ENCODE measurements around the gene HSPA5.
"Not testable (repeated sequence)": the region's sequence is repeated elsewhere in the genome, so short reads cannot be mapped to it uniquely, and the experiment has no call there.

Gene HSPA5

DNA sequence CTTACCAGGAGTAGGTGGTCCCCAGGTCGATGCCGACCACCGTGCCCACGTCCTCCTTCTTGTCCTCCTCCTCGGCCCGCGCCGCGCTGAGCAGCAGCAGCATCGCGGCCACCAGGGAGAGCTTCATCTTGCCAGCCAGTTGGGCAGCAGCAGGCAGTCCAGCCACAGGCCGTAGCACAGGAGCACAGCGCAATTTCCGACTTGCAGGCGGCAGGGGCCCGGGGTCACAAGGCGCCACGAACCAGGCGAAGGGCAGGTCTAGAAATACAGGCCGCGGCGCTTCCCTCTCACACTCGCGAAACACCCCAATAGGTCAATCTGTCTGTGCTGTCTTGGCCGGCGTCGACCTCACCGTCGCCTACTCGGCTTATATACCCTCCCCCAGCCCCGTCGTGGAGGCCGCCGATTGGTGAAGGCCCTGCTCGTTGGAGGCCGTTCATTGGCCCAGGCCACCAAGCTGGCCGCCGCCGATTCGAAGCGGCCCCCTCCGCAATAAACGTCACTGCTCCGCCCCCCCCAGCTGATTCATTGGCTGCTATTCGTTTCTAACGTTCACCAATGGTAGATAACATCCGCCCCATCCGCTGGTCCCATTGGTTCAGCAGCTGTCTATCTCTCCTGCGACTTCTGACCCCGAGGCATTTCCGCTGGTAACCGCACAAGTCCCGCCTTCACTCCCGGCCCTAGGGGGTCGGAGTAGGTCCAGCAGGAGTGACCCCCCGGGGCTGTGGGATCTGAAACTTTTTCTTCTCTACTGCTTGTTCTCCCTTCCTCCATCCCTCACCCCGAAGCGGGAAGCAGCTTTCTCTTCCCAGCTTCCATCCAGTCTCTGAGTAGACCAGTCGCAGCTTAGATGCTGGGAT is at the start of gene HSPA5:
Gene HSPA5 (minus strand): TSS at position 344 of the 863 bp plus-strand sequence. CDS start 217 bp downstream, at position 127.
- peak; percentile 100 for DNase-seq

GRCh38 chr9:125286935-125287433 is 45.8 kb upstream of the HSPA5 start:
- DNase-seq = peak; percentile 9

- DNase-seq = no peak
Observed at GRCh38 chr9:125284855-125285254, 43.7 kb upstream of the HSPA5 start.

- peak; percentile 14 for DNase-seq
Observed at GRCh38 chr9:125280945-125281344, 39.8 kb upstream of the HSPA5 start.

GRCh38 chr9:125277411-125277810 is 36.3 kb upstream of the HSPA5 start:
- no peak for DNase-seq

DNA sequence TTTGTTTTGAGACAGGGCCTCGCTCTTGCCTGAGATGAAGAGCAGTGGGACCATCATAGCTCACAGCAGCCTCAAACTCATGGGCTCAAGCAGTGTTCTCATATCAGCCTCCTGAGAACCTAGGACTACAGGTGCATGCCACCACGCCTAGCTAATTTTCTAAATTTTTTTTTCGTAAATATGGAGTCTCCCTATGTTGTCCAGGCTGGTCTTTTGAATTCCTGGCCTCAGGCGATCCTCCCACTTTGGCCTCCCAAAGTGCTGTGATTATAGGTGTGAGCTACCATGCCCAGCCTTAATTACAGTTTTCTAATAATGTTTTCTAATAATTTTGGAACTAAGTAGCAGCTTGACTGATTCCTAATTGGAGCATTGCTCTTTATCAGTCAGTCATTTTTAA is 35.6 kb upstream of the HSPA5 start:
- DNase-seq = no peak

DNA sequence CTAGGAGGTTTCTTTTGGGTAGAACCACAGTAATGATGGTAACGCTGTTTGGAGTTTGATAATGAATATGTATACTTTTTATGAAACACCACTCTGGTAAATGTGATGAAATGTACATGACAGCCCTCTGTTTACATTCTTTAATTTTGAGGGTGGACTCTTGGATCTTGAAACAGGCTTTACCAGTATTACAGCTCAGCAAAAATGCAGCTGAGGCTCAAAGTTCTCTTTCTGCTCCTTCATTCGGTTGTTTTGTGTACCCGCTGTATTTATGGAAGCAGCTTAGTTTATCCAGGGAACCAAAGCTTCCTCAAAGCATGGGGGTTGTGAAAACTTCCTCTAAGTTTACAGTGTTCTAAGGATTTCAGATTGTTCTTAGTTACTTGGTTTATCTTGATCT is 31.6 kb upstream of the HSPA5 start:
- DNase-seq = no peak

DNA sequence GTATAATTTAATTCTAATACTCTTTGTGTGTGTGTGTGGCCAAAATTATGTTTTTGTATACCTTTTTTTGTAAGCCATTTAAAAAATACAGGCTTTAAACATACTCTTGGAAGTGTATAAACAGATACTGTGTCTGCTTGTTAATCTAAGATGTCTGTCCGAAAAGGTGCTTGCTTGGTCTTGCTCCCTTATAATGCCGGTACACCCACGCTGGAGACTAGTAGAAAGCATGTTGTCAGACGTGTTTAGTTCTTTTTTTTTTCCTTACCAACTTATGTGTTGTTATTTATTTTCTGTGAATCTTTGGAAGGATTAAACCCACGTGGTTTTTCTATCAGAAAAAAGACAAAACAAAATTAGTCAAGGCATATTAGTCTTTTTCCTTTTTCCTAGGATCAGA is 29.9 kb upstream of the HSPA5 start:
- no peak for DNase-seq

GRCh38 chr9:125269014-125269397 is 27.9 kb upstream of the HSPA5 start:
- no peak for DNase-seq

DNA sequence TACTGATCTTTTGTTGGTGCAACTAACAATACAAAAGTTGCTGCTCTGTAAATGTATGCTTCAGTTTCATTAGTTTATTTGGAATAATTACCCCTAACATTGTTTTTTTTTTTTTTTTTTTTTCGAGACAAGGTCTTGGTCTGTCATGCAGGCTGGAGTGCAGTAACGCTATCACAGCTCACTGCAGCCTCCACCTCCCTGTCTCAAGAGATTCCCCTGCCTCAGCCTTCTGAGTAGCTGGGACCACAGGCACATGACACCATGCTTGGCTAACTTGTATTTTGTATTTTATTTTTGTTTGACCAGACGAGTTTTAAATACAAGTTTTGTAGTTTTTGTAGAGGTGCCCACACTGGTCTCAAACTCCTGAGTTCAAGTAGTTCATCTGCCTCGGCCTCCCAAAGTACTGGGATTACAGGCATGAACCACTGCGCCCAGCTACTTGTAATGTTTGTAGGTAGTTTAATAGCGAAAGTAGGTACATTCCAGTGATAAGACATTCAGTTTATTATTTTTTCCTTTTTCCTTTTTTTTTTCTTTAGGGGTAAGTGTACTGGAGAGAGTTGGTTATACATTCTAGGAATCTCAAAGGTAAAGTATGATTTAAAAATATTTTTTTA is 27.4 kb upstream of the HSPA5 start:
- no peak for DNase-seq

- DNase-seq = not testable (repeated sequence)
Observed at GRCh38 chr9:125264068-125264467, 22.9 kb upstream of the HSPA5 start.

GRCh38 chr9:125262294-125262991 is 21.3 kb upstream of the HSPA5 start:
- no peak for DNase-seq

DNA sequence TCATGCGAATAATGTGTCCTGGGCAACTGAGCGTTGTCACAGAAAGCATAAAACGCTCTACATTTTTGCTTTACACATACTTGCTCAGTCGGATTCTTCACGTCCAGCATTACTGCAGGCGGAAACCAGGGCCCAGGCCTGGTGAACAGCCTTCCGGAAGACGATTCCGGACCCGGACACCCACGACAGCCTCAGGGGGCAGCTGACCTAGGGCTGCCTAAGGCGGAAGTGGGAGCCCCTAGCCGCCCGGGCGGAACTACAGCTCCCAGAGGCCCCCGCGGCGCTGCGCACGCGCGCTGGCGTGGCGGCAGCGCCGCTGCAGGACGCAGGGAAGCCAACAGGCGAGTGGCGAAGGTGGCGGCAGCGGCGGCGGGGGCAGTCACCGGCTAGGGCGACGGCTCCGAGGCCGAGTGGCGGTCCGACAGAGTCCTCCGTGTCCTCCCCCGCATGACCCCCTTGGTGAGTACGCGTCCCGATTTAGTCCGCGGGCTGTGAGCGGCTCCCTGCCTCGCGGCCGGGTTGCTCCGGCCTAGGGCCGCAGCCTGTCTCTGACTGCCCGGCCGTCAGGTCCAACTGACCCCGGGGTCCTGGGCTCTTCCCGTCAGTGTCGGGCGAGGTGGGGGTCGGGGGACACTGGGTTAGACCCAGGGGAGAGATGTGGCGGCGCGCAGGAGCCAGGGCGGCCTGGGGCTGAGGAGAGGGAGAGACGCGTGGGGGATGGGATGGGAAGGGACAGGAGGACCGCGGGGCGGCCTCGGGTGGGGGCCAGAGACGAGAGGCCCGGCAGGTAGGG is 20.6 kb upstream of the HSPA5 start, which contains the start of gene GAPVD1:
Gene GAPVD1 (plus strand): TSS at position 326 of the 793 bp plus-strand sequence. CDS start 37,096 bp downstream, outside the sequence.
- peak; percentile 87 for DNase-seq

- DNase-seq = no peak
Observed at GRCh38 chr9:125260561-125260960, 19.4 kb upstream of the HSPA5 start.

- DNase-seq = no peak
Observed at GRCh38 chr9:125258832-125259534, 17.8 kb upstream of the HSPA5 start.

DNA sequence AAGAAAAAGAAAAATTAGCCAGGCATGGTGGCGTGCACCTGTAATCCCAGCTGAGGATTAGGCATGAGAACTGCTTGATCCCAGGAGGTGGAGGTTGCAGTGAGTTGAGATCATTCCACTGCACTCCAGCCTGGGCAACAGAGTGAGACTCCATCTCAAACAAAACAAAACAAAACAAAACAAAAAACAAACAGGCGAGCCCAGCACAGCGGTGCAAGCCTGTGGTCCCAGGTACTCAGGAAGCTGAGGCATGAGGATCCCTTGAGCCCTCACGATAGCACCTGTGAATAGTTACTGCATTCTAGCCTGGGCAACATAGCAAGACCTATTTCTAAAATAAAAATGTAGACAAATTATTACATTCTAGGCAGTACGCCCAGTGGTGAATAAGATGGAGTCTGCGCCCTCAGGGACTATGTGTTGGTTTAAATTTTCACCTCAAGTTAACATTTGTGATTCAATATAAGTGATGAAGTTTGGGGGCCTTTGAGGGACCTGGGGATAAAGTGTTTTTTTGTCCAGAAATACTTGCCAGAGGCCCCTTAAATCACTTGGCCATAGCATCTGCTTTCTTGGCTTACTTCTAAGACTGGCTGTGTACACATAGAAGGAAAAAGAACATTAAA is 17.1 kb upstream of the HSPA5 start:
- DNase-seq = no peak

DNA sequence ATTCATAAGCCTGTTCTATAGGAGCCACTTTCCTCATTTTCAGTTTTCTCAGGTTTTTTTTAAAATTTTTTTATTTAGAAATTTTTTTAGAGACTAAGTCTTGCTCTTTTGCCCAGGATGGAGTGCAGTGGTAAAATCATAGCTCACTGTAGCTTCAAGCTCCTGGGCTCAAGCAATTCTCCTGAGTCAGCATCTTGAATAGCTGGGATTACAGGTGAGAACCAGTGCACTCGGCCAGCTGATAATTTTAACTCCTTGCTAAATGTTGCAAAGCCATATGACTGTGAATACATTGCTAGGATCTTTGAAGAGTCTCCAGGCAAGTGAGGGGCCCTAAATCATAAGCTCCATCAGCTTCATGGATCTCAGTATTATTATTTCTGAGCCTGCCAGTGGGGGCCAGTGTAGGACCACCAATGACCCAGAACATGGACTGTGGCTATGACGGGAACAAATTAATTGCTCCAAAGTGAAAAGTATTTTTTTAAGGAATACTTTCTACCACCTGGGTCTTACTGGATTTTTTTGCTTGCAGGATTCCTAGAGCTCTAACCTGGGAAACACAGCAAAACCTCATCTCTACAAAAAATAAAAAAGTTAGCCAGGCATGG is 14.7 kb upstream of the HSPA5 start:
- no peak for DNase-seq

DNA sequence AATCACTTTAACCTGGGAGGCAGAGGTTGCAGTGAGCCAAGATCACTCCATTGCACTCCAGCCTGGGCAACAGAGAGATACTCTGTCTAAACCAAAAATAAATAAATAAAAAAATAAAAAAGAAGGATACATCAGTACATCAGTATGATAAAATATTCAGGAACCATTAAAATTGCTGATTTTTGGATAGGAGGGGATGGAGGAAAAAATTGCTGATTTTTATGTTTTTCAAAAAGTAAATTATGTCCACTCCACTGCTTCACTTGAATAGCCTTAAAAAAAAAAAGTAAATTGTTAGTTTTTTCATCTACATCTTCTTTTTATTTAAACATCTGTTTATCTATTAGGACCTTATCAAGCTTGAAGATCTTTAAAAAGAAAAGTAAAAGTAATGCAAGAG is 13.1 kb upstream of the HSPA5 start:
- DNase-seq = no peak

- no peak for DNase-seq
Observed at GRCh38 chr9:125246261-125246667, 5.1 kb upstream of the HSPA5 start.

GRCh38 chr9:125243792-125244260 is 2.7 kb upstream of the HSPA5 start:
- no peak for DNase-seq

Data from fibroblast of skin of right quadriceps (primary cell).